ENCODE results near the gene PHLDB3.

The PHLDB3 gene

GRCh38 chr19:43463381-43464133 is 41.0 kb downstream of the PHLDB3 start:
- H3K4me1 Mint-ChIP-seq (ENCODE audit: low read depth), result peaks cover 28% of the 10 kb centered on the region
- peak; percentile 94 for DNase-seq (ENCODE audit: low spot score)
- H3K9me3 Mint-ChIP-seq, result no peaks in the 10 kb centered on the region
- no peaks in the 10 kb centered on the region for H3K36me3 Mint-ChIP-seq (ENCODE audit: low read depth)
- no peaks in the 10 kb centered on the region for H3K27me3 Mint-ChIP-seq (ENCODE audit: low read depth)
- peak overlapping the region; percentile 96 for H3K27ac Mint-ChIP-seq
- H3K4me3 Mint-ChIP-seq, result peak overlapping the region; percentile 92

- no peak for DNase-seq (ENCODE audit: low spot score)
- Mint-ChIP-seq H3K9me3 (no peaks in the 10 kb centered on the region), H3K27me3 (ENCODE audit: low read depth) (no peaks in the 10 kb centered on the region), H3K27ac (peak overlapping the region; percentile 96), H3K4me3 (peak overlapping the region; percentile 92), H3K36me3 (ENCODE audit: low read depth) (no peaks in the 10 kb centered on the region), H3K4me1 (ENCODE audit: low read depth) (peaks cover 22% of the 10 kb centered on the region)
Measured at GRCh38 chr19:43462785-43463380, 41.7 kb downstream of the PHLDB3 start.

- Mint-ChIP-seq H3K4me1 (ENCODE audit: low read depth) (peaks cover 21% of the 10 kb centered on the region), H3K36me3 (ENCODE audit: low read depth) (no peaks in the 10 kb centered on the region), H3K27me3 (ENCODE audit: low read depth) (no peaks in the 10 kb centered on the region), H3K4me3 (peak overlapping the region; percentile 36), H3K27ac (no peak overlapping the region), H3K9me3 (no peaks in the 10 kb centered on the region)
- no peak for DNase-seq (ENCODE audit: low spot score)
Measured at GRCh38 chr19:43462383-43462782, 42.2 kb downstream of the PHLDB3 start.

- DNase-seq (ENCODE audit: low spot score), result no peak
- peaks cover 17% of the 10 kb centered on the region for H3K4me1 Mint-ChIP-seq (ENCODE audit: low read depth)
- no peaks in the 10 kb centered on the region for H3K36me3 Mint-ChIP-seq (ENCODE audit: low read depth)
- no peak overlapping the region for H3K27ac Mint-ChIP-seq
- no peak overlapping the region for H3K4me3 Mint-ChIP-seq
- H3K9me3 Mint-ChIP-seq, result no peaks in the 10 kb centered on the region
- no peaks in the 10 kb centered on the region for H3K27me3 Mint-ChIP-seq (ENCODE audit: low read depth)
Measured at GRCh38 chr19:43461303-43461702, 43.2 kb downstream of the PHLDB3 start.

- no peak overlapping the region for H3K27ac Mint-ChIP-seq
- H3K9me3 Mint-ChIP-seq, result no peaks in the 10 kb centered on the region
- peaks cover 14% of the 10 kb centered on the region for H3K4me1 Mint-ChIP-seq (ENCODE audit: low read depth)
- H3K4me3 Mint-ChIP-seq, result no peak overlapping the region
- H3K27me3 Mint-ChIP-seq (ENCODE audit: low read depth), result no peaks in the 10 kb centered on the region
- H3K36me3 Mint-ChIP-seq (ENCODE audit: low read depth), result no peaks in the 10 kb centered on the region
- DNase-seq (ENCODE audit: low spot score), result no peak
Measured at GRCh38 chr19:43460362-43461016, 44.1 kb downstream of the PHLDB3 start.

- Mint-ChIP-seq H3K27ac (no peak overlapping the region), H3K9me3 (no peaks in the 10 kb centered on the region)
Measured at GRCh38 chr19:43457809-43458208, 46.7 kb downstream of the PHLDB3 start.

GRCh38 chr19:43455321-43456113 is 49.0 kb downstream of the PHLDB3 start:
- H3K36me3 Mint-ChIP-seq (ENCODE audit: low read depth), result no peaks in the 10 kb centered on the region
- DNase-seq (ENCODE audit: low spot score), result no peak
- H3K27ac Mint-ChIP-seq, result no peak overlapping the region
- H3K9me3 Mint-ChIP-seq, result peaks cover 7% of the 10 kb centered on the region
- peaks cover 12% of the 10 kb centered on the region for H3K4me1 Mint-ChIP-seq (ENCODE audit: low read depth)
- H3K4me3 Mint-ChIP-seq, result no peak overlapping the region
- H3K27me3 Mint-ChIP-seq (ENCODE audit: low read depth), result no peaks in the 10 kb centered on the region

More at GRCh38 chr19:43457809-43458208, 46.7 kb downstream of the PHLDB3 start:
- no peak for DNase-seq (ENCODE audit: low spot score)
- Mint-ChIP-seq H3K4me3 (no peak overlapping the region), H3K27me3 (ENCODE audit: low read depth) (no peaks in the 10 kb centered on the region), H3K4me1 (ENCODE audit: low read depth) (peaks cover 8% of the 10 kb centered on the region), H3K36me3 (ENCODE audit: low read depth) (no peaks in the 10 kb centered on the region)

- Mint-ChIP-seq H3K27ac (no peak overlapping the region), H3K27me3 (ENCODE audit: low read depth) (no peaks in the 10 kb centered on the region), H3K9me3 (peaks cover 7% of the 10 kb centered on the region), H3K36me3 (ENCODE audit: low read depth) (no peaks in the 10 kb centered on the region), H3K4me3 (no peak overlapping the region), H3K4me1 (ENCODE audit: low read depth) (peaks cover 13% of the 10 kb centered on the region)
- DNase-seq (ENCODE audit: low spot score), result no peak
Measured at GRCh38 chr19:43454031-43454430, 50.5 kb downstream of the PHLDB3 start.

- peaks cover 13% of the 10 kb centered on the region for H3K4me1 Mint-ChIP-seq (ENCODE audit: low read depth)
- no peaks in the 10 kb centered on the region for H3K27me3 Mint-ChIP-seq (ENCODE audit: low read depth)
- DNase-seq (ENCODE audit: low spot score), result no peak
- no peak overlapping the region for H3K4me3 Mint-ChIP-seq
- no peak overlapping the region for H3K27ac Mint-ChIP-seq
- H3K36me3 Mint-ChIP-seq (ENCODE audit: low read depth), result no peaks in the 10 kb centered on the region
- peaks cover 7% of the 10 kb centered on the region for H3K9me3 Mint-ChIP-seq
Measured at GRCh38 chr19:43452582-43452981, 52.0 kb downstream of the PHLDB3 start.

- H3K4me3 Mint-ChIP-seq, result no peak overlapping the region
- H3K9me3 Mint-ChIP-seq, result peaks cover 7% of the 10 kb centered on the region
- H3K27me3 Mint-ChIP-seq (ENCODE audit: low read depth), result no peaks in the 10 kb centered on the region
- DNase-seq (ENCODE audit: low spot score), result no peak
- H3K4me1 Mint-ChIP-seq (ENCODE audit: low read depth), result peaks cover 19% of the 10 kb centered on the region
- H3K36me3 Mint-ChIP-seq (ENCODE audit: low read depth), result no peaks in the 10 kb centered on the region
- no peak overlapping the region for H3K27ac Mint-ChIP-seq
Measured at GRCh38 chr19:43450545-43450997, 54.0 kb downstream of the PHLDB3 start.

GRCh38 chr19:43447655-43448054 is 56.9 kb downstream of the PHLDB3 start:
- H3K27me3 Mint-ChIP-seq (ENCODE audit: low read depth), result no peaks in the 10 kb centered on the region
- no peaks in the 10 kb centered on the region for H3K36me3 Mint-ChIP-seq (ENCODE audit: low read depth)
- no peak overlapping the region for H3K27ac Mint-ChIP-seq
- DNase-seq (ENCODE audit: low spot score), result no peak
- peaks cover 6% of the 10 kb centered on the region for H3K9me3 Mint-ChIP-seq
- H3K4me1 Mint-ChIP-seq (ENCODE audit: low read depth), result peaks cover 25% of the 10 kb centered on the region
- H3K4me3 Mint-ChIP-seq, result no peak overlapping the region

GRCh38 chr19:43446746-43447489 is 57.6 kb downstream of the PHLDB3 start:
- no peaks in the 10 kb centered on the region for H3K36me3 Mint-ChIP-seq (ENCODE audit: low read depth)
- peak; percentile 66 for DNase-seq (ENCODE audit: low spot score)
- H3K27me3 Mint-ChIP-seq (ENCODE audit: low read depth), result peaks cover 2% of the 10 kb centered on the region
- no peaks in the 10 kb centered on the region for H3K9me3 Mint-ChIP-seq
- H3K4me1 Mint-ChIP-seq (ENCODE audit: low read depth), result peaks cover 24% of the 10 kb centered on the region
- H3K4me3 Mint-ChIP-seq, result no peak overlapping the region
- H3K27ac Mint-ChIP-seq, result no peak overlapping the region

- H3K4me3 Mint-ChIP-seq, result no peak overlapping the region
- H3K4me1 Mint-ChIP-seq (ENCODE audit: low read depth), result peaks cover 22% of the 10 kb centered on the region
Measured at GRCh38 chr19:43445426-43445825, 59.1 kb downstream of the PHLDB3 start.

More at GRCh38 chr19:43445426-43445825, 59.1 kb downstream of the PHLDB3 start:
- DNase-seq (ENCODE audit: low spot score), result no peak
- Mint-ChIP-seq H3K27ac (no peak overlapping the region), H3K9me3 (no peaks in the 10 kb centered on the region), H3K27me3 (ENCODE audit: low read depth) (peaks cover 4% of the 10 kb centered on the region), H3K36me3 (ENCODE audit: low read depth) (no peaks in the 10 kb centered on the region)

Data from T-helper 2 cell treated with Interferon-gamma antibody and Interleukin-4, amounts not matched to agents 5 μg/mL and 100 μg/mL, for 36 hours (primary cell).